ENCODE results near the gene ACAP2.
"Not testable (repeated sequence)": the region's sequence is repeated elsewhere in the genome, so short reads cannot be mapped to it uniquely, and the experiment has no call there.

The ACAP2 gene

DNA sequence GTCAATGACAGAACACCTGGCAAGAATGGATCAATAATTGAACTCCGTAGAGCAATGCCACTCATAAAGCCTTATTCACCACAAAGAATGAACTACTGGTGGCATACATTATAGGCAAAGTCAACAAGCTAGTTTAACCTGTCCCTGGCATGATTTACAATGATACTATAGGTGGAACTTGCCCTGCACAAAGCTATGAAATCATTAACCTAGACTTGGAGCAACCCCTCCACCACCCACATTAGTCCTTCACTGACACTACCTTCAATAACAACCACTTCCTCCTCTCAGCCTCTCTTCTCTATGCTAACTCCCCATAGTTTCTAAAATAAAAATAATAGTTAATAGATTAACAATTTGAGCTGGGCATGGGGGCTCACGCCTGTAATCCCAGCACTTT, 54.4 kb downstream of the ACAP2 start:
- DNase-seq, result no peak

DNA sequence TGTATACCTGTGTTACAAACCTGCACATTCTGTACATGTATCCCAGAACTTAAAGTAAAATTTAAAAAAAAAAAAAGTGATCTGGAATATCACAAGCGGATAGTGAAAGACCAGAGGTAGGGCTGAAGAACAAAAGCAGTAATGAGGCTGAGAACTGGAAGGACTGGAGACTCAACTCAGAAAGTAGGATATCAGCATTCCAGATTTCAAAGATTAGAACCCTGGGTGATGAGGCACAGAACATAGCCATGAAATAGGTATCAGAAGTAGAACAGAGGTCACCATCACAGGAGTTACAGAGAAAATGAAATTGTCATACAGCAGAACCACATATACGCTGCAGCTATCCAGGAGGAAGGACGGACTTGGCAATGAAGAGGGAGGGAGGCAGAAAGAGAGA, 56.1 kb downstream of the ACAP2 start:
- DNase-seq, result no peak

- no peak for DNase-seq
Observed at GRCh38 chr3:195385526-195385925, 57.3 kb downstream of the ACAP2 start.

DNA sequence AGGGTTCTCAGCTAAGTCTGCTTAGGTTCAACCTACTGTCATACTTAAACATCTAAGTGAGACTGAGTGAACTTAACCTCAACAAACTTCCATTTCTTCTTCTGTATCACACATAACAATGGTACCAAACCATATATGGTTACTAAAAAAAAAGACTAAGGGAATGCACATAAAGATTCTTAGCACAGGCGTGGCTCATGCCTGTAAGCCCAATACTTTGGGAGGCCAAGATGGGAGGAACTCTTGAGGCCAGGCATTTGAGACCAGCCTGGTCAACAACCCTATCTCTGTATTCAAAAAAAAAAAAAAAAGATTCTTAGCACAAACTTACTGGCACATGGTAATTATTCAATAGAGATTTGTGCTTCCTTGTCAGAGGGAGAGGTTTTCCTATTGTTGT, 57.9 kb downstream of the ACAP2 start:
- DNase-seq, result no peak

- DNase-seq, result no peak
Observed at GRCh38 chr3:195372220-195372619, 70.6 kb downstream of the ACAP2 start.

- DNase-seq, result no peak
Observed at GRCh38 chr3:195366200-195366925, 76.5 kb downstream of the ACAP2 start.

- DNase-seq, result peak in 4 of 56 donors; percentile 5 to 32 (median 10)
Observed at GRCh38 chr3:195365371-195365770, 77.4 kb downstream of the ACAP2 start.

DNA sequence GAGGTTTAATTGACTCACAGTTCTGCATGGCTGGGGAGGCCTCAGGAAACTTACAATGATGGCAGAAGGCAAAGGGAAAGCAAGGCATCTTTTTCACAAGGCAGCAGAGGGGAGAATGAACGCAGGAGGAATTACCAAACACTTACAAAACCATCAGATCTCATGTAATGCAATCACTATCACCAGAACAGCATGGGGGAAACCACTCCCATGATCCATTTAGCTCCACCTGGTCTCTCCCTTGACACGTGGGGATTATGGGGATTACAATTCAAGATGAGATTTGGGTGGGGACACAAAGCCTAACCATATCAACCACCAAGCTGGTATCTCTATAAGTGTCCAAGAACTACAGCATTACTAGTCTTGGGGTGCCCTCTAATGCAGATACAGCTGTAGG, 85.0 kb downstream of the ACAP2 start:
- not testable (repeated sequence) for DNase-seq

GRCh38 chr3:195356151-195357086, 86.4 kb downstream of the ACAP2 start:
- peak in 50 of 56 donors; percentile 3 to 80 (median 35) for DNase-seq

DNA sequence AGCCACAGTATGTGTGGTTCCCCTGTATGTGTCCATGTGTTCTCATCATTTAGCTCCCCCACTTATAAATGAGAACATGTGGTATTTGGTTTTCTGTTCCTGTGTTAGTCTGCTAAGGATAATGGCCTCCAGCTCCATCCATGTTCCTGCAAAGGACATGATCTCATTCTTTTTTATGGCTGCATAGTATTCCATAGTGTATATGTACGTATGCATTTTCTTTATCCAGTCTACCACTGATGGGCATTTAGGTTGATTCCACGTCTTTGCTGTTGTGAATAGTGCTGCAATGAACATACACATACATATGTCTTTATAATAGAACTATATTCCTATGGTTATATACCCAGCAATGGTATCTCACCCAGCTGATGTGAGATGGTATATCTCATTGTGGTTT, 88.8 kb downstream of the ACAP2 start:
- DNase-seq, result not testable (repeated sequence)

GRCh38 chr3:195352895-195353488, 89.8 kb downstream of the ACAP2 start:
- DNase-seq, result no peak

GRCh38 chr3:195348426-195349115, 94.2 kb downstream of the ACAP2 start:
- DNase-seq, result no peak

DNA sequence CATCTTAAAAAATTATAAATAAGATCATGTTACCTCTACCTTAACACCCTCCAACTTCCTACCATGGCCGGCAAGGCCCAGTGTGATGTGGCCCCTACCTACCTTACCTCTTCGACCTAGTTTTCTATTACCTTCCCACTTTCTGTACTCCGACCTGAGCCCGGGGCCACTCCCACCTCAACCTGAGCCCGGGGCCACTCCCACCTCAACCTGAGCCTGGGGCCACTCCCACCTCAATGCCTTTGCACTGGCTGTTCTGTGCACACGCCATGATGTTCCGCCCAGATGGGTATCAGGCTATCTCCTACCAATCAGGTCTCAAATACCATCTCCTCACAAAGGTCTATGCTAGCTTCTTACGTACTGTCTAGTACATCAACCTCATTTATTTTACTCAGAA, 105.1 kb downstream of the ACAP2 start:
- no peak for DNase-seq

GRCh38 chr3:195334967-195335366, 107.9 kb downstream of the ACAP2 start:
- DNase-seq, result no peak

DNA sequence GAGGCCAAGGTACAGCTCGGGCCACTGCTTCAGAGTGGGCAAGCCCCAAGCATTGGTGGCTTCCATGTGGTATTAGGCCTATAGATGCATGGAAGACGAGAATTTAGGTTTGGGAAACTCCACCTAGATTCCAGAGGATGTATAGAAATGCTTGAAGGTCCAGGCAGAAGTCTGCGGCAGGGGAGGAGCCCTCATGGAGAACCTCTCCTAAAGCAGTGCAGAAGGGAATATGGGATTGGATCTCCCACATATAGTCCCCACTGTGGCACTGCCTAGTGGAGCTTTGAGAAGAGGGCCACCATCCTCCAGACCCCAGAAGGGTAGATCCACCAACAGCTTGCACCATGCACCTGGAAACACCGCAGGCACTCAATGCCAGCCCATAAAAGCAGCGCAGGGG, 123.8 kb downstream of the ACAP2 start:
- DNase-seq, result no peak

- no peak for DNase-seq
Observed at GRCh38 chr3:195312714-195313113, 130.1 kb downstream of the ACAP2 start.

- no peak for DNase-seq
Observed at GRCh38 chr3:195307711-195308110, 135.1 kb downstream of the ACAP2 start.

DNA sequence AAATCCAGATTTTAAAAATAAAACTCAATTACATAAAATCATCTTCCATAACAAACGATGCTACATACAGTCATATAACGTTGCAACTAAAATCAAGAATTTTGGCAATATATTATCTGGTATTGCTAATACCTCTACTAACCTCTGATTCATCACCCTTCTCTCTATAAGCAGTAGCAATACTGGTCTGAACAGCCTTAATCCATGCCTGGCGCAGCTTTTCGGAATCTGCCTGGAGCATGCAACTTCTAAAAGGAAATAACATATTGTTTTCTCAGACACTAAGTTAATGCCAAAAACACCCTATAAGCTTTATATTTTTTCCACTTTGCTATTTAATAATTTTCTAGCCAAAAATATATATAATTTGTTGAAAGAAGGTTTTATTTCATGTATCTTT, 136.5 kb downstream of the ACAP2 start:
- no peak for DNase-seq

DNA sequence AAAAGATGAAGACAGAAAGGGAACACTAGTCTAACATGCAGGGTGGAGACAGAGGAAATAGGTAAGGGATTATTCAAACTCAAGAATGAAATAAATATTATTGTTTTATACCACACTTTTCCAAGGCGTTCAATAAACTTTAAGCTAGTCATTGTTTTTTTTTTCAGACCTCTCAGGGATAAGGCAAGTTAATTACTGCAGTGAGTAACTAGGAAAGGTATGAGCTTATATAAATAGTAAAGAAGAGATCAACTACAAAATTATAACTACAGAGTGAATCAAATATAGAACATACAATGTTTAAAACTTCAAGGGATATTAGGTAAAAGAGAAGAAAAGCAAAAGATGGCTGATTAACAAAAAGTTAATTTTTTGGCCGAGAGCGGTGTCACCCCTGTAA, 140.4 kb downstream of the ACAP2 start:
- DNase-seq, result no peak

DNA sequence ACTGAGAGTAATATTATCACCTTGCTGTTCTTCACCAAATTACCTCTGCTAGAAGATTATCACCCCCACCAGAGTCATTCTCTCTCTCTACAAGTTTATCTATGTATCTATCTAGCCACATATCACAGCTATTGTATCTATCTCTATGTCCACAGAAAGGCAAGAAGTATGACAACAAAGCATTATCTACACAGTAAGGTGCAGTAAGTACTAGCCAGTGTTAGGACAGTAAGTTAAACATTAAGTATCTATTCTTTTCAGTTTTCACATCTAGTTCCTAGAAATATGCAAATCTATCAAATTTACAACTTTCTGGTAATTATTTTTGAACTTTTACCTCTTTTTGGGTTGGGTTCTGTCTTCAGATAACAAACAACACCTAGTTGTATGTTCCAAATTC, 145.4 kb downstream of the ACAP2 start:
- DNase-seq, result no peak

DNA sequence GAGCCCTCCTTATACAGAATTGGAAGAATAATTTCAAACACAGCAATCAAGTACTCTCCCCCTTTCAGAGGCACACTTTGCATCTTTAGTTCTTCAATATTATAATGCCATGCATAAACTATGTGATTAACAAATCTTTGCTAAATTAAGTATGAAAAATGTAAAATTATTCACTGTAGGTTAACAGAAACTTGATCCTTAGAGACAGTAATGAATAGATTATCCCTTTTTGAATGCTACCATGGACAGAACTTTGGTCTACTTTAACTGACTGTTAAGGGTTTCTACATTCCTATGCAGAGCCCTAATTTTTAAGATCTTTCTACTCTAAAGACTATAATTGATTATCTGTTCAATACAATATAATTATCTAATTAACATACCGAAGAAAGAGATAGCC, 146.2 kb downstream of the ACAP2 start:
- DNase-seq, result no peak

- DNase-seq, result no peak
Observed at GRCh38 chr3:195291121-195291520, 151.7 kb downstream of the ACAP2 start.
